Measurements from ENCODE around the gene C19orf47. TPM values are rescaled to one million over a fixed set of nuclear protein-coding genes. Genes with fewer than 3 reads are reported as not detected.
"Not testable (repeated sequence)": the region's sequence is repeated elsewhere in the genome, so short reads cannot be mapped to it uniquely, and the experiment has no call there.

The C19orf47 gene
- total RNA-seq, 2 experiments from 2014 or later: 21.4 to 21.8 TPM

GRCh38 chr19:40355975-40356680, 7.9 kb upstream of the C19orf47 start:
- ATAC-seq (ENCODE audit: low read depth): no peak
- Mint-ChIP-seq H3K4me3 (no peak overlapping the region), H3K27me3 (no peaks in the 10 kb centered on the region), H3K9me3 (no peaks in the 10 kb centered on the region), H3K4me1 (peaks cover 19% of the 10 kb centered on the region), H3K27ac (no peak overlapping the region), H3K36me3 (peaks cover 7% of the 10 kb centered on the region)
- DNase-seq: no peak
- POLR2A ChIA-PET: no interaction called here

DNA sequence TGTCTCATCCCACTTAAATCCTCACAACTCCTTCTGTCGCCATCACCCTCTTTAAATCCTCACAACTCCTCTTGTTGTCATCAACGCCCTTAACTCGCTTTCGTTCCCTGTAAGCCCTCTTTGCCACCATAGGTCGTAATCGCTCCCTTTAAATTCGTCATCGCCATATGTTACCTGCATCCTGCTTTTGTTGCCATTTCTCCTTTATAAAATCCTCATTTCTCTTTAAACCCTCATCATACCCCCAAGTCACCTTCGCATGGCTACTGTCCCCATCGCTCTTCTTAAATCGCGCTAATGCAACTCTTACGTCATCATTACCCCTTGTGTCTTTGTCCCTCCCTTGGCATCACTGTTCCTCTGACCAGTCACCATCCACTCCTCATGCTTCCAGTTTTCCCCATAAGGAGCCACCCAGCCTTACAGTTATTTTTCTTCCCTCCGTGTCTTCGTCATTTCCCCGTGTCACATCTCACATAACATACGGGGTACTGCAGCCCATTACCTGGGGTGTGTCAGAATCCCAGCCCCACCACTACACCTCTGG, 837 bp upstream of the C19orf47 start:
- ATAC-seq (ENCODE audit: low read depth) (no peak), DNase-seq (no peak)
- no peaks in the 10 kb centered on the region for H3K27me3 Mint-ChIP-seq
- H3K4me3 Mint-ChIP-seq: peak overlapping the region; percentile 96
- peak overlapping the region; percentile 95 for H3K27ac Mint-ChIP-seq
- peaks cover 9% of the 10 kb centered on the region for H3K36me3 Mint-ChIP-seq
- POLR2A ChIA-PET: interaction anchor here (1.0 to 1.8 kb wide), 6 partner anchors 17 to 117 kb away, joined by 3 to 9 read pairs (median 4); partner anchors contain the start of genes AKT2, BLVRB and SERTAD1
- H3K9me3 Mint-ChIP-seq: no peaks in the 10 kb centered on the region
- H3K4me1 Mint-ChIP-seq: peaks cover 29% of the 10 kb centered on the region

DNA sequence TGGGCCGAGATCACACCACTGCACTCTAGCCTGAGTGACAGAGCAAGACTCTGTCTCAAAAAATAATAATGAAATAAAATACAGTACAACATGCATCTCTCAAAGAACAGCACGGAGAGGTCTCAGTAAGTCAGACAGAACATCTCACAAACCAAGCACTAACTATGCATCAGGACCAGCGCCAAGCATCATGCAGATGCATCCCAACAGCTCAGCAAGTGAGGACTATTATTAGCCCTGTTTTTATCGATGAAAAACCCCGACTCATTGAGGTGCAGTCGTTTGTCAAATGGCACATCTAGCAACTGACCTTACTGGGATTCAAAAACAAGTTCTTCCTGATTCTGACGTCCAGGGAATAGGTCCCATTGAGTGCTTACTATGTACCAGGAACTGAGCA, 3.8 kb downstream of the C19orf47 start:
- Mint-ChIP-seq H3K4me1 (peaks cover 29% of the 10 kb centered on the region), H3K9me3 (no peaks in the 10 kb centered on the region), H3K36me3 (peaks cover 9% of the 10 kb centered on the region), H3K27ac (no peak overlapping the region), H3K27me3 (no peaks in the 10 kb centered on the region), H3K4me3 (no peak overlapping the region)
- no peak for DNase-seq
- no peak for ATAC-seq (ENCODE audit: low read depth)
- POLR2A ChIA-PET: no interaction called here

DNA sequence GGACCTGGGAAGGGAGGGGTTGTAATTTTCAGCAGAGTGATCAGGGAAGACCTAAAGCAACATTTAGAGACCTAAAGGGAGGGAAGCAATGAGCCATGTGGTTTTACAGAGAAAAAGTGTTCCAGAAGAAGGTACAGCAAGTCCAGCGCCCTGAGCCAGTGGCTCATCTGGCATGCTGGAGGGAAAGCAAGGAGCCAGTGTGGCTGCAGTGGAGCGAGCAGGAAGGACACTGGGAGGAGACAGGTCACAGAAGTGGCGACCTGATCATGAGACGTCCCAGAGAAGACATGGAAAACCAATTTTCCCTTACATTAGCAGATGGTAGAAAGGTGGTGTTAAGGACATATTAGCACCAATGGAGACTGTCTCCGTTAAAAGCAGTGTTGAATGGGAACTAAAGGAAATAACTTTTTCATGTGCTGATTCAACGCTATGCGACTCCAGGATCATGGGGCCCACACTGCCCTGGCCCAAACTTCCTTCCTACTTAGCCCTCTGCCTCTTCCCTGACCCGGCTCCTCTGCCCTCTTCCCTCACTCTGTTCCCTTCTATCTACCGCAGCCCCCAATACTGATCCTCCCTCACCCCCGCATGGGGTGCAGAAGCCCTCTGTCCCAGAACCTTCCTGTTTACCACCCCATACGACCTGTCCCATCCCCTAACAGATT, 5.4 kb downstream of the C19orf47 start:
- no peak overlapping the region for H3K4me3 Mint-ChIP-seq
- H3K27me3 Mint-ChIP-seq: no peaks in the 10 kb centered on the region
- H3K4me1 Mint-ChIP-seq: peaks cover 20% of the 10 kb centered on the region
- POLR2A ChIA-PET: no interaction called here
- no peaks in the 10 kb centered on the region for H3K9me3 Mint-ChIP-seq
- DNase-seq (no peak), ATAC-seq (ENCODE audit: low read depth) (no peak)
- peak overlapping the region; percentile 63 for H3K27ac Mint-ChIP-seq
- H3K36me3 Mint-ChIP-seq: peaks cover 10% of the 10 kb centered on the region

DNA sequence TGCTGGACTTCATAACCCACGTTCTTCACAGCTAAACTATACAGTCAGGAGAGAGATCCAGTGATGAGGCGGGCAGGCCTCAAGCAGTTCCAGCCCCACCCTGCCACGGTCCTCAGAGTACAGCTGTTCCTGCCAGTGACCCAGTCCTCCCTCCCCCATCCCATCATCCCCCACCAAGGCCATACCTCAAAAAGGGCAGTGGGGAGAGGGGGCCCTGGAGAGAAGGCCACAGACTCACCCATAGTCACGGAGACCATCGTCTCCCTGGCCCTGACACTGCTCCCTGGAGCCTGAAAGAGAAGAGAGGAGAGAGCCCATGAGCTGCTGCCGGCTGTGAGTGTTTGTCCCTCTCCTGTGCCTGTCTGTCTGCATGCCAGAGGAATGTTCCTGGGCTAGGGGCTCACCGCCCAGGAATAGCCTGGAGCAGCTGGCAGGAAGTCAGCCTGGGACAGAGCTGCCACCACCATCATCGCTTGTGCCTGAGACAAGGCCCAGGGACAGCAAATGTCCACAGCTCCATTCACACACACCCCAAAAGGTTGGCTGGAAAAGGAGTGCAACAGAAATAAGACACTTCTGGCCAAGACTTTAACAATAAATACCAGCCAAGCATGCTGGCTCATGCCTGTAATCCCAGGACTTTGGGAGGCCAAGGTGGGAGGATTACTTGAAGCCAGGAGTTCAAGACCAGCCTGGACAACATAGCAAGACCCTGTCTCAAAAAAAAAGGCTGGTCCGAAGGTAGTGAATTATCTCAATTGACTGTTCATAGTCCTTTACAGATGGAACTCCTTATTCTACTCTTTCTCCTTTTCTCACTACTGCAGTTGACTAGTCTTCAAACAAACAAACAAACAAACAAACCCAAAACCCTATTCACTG, 6.4 kb downstream of the C19orf47 start:
- Mint-ChIP-seq H3K4me1 (peaks cover 14% of the 10 kb centered on the region), H3K36me3 (peaks cover 10% of the 10 kb centered on the region), H3K9me3 (no peaks in the 10 kb centered on the region), H3K27me3 (no peaks in the 10 kb centered on the region), H3K27ac (peak overlapping the region; percentile 63), H3K4me3 (no peak overlapping the region)
- POLR2A ChIA-PET: no interaction called here
- DNase-seq (no peak), ATAC-seq (ENCODE audit: low read depth) (no peak)

DNA sequence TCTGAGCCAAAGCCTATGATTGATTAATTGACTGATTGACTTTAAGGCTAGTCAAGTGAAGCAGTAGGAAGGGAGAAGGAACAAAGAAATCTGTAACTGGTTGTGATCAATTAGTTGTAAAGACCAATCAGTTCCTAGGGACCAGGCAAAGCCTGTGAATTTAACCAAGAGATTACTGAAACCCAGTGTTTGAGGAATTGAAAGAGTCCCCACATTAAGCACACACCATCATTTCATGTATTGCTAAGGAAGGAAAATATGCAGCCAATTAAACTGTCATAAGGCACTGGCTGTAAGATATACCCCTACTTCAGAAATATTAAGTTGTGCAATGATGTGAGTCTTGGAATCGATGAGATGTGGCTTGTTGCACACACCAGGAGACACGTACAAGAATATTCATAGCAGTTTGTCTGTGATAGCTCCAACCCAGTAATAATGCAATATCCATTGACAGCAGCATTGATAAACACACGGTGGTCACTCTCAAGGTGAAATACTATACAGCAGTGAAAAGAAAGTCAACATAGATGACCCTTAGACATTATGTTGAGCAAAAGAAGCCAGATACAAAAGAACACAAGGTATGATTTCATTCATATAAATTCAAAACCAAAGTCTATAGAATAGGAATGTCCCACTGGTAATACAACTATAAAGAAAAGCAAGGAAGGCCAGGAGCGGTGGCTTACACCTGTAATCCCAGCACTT, 9.0 kb downstream of the C19orf47 start:
- ATAC-seq (ENCODE audit: low read depth): no peak
- H3K4me3 Mint-ChIP-seq: no peak overlapping the region
- POLR2A ChIA-PET: no interaction called here
- peaks cover 8% of the 10 kb centered on the region for H3K4me1 Mint-ChIP-seq
- peaks cover 10% of the 10 kb centered on the region for H3K36me3 Mint-ChIP-seq
- DNase-seq: no peak
- no peaks in the 10 kb centered on the region for H3K9me3 Mint-ChIP-seq
- no peak overlapping the region for H3K27ac Mint-ChIP-seq
- no peaks in the 10 kb centered on the region for H3K27me3 Mint-ChIP-seq

- peaks cover 12% of the 10 kb centered on the region for H3K36me3 Mint-ChIP-seq
- no peaks in the 10 kb centered on the region for H3K9me3 Mint-ChIP-seq
- no peaks in the 10 kb centered on the region for H3K27me3 Mint-ChIP-seq
- H3K4me3 Mint-ChIP-seq: no peak overlapping the region
- DNase-seq (no peak), ATAC-seq (ENCODE audit: low read depth) (no peak)
- POLR2A ChIA-PET: no interaction called here
- peaks cover 4% of the 10 kb centered on the region for H3K4me1 Mint-ChIP-seq
- H3K27ac Mint-ChIP-seq: no peak overlapping the region
Measured at GRCh38 chr19:40337594-40337993, 10.6 kb downstream of the C19orf47 start.

GRCh38 chr19:40337107-40337506, 11.1 kb downstream of the C19orf47 start:
- ATAC-seq (ENCODE audit: low read depth) (no peak), DNase-seq (no peak)
- Mint-ChIP-seq H3K9me3 (no peaks in the 10 kb centered on the region), H3K27ac (no peak overlapping the region), H3K4me3 (no peak overlapping the region), H3K27me3 (no peaks in the 10 kb centered on the region), H3K36me3 (peaks cover 10% of the 10 kb centered on the region), H3K4me1 (no peaks in the 10 kb centered on the region)
- POLR2A ChIA-PET: no interaction called here

GRCh38 chr19:40336601-40336900, 11.6 kb downstream of the C19orf47 start:
- POLR2A ChIA-PET: no interaction called here
- Mint-ChIP-seq H3K27me3 (no peaks in the 10 kb centered on the region), H3K9me3 (no peaks in the 10 kb centered on the region), H3K4me3 (no peak overlapping the region), H3K27ac (no peak overlapping the region), H3K36me3 (peaks cover 11% of the 10 kb centered on the region), H3K4me1 (no peaks in the 10 kb centered on the region)
- ATAC-seq (ENCODE audit: low read depth) (no peak), DNase-seq (no peak)

DNA sequence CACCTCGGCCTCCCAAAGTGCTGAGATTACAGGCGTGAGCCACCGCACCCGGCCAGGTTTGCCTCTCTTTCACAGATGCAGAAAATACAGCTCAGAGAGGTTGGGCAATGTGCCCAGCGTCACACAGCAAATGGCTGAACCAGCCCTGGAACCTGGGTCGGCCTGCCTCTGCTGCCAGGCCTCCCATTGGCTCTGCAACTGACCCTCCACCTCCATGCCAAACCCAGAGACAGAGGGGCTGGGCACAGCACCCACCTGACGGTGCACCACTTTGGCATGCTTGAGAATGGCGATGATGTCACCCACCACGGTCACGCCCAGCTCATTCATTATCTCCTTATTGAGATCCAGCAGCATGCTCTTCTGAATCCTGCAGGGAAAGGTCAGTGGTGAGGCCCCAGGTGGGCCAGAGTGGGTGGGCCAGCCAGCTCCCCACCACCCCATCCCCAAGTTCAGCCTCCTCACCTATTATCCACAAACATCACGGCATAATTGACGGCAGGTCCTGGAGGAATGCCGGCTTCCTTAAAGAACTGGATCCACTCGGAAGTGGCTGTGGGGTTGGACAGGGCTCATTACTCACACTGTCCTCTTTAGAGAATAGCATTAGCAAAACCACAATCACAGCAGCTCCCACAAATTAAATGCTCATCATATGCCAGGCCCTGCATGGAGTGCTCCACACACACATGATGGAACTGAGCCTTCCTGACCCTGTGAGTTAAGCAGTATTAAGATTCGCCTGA, 12.2 kb downstream of the C19orf47 start:
- no peaks in the 10 kb centered on the region for H3K4me1 Mint-ChIP-seq
- DNase-seq (no peak), ATAC-seq (ENCODE audit: low read depth) (no peak)
- no peaks in the 10 kb centered on the region for H3K27me3 Mint-ChIP-seq
- H3K4me3 Mint-ChIP-seq: no peak overlapping the region
- no peak overlapping the region for H3K27ac Mint-ChIP-seq
- POLR2A ChIA-PET: interaction anchor here (1.5 kb wide), 1 partner anchor 12 kb away, joined by 3 read pairs; no protein-coding TSS in a partner anchor
- H3K36me3 Mint-ChIP-seq: peaks cover 11% of the 10 kb centered on the region
- H3K9me3 Mint-ChIP-seq: no peaks in the 10 kb centered on the region

- Mint-ChIP-seq H3K27ac (no peak overlapping the region), H3K9me3 (no peaks in the 10 kb centered on the region), H3K27me3 (no peaks in the 10 kb centered on the region), H3K4me3 (no peak overlapping the region), H3K36me3 (peaks cover 11% of the 10 kb centered on the region), H3K4me1 (no peaks in the 10 kb centered on the region)
- POLR2A ChIA-PET: interaction anchor here (1.5 kb wide), 1 partner anchor 12 kb away, joined by 3 read pairs; no protein-coding TSS in a partner anchor
- no peak for DNase-seq
- no peak for ATAC-seq (ENCODE audit: low read depth)
Measured at GRCh38 chr19:40335101-40335500, 13.1 kb downstream of the C19orf47 start.

- H3K36me3 Mint-ChIP-seq; POLR2A ChIA-PET; H3K27me3 Mint-ChIP-seq; ATAC-seq (ENCODE audit: low read depth); H3K9me3 Mint-ChIP-seq; H3K27ac Mint-ChIP-seq; H3K4me1 Mint-ChIP-seq; H3K4me3 Mint-ChIP-seq; DNase-seq: not testable (repeated sequence)
Measured at GRCh38 chr19:40333083-40333482, 15.1 kb downstream of the C19orf47 start.
